Hepatocyte (in vitro differentiated cells): ENCODE measurements around the gene RBM15.

Experiments
- CTCF ChIP-seq: fragments of 200-600 bp; sonication (generic); IDR thresholded peaks from 2 replicates; pipeline ENCODE4 v1.5.1; 2016; ENCODE audit warnings: antibody characterized with exemption, mild to moderate bottlenecking; ENCODE audit not compliant: poor library complexity
- EZH2 ChIP-seq: fragments of 200-600 bp; sonication (generic); IDR thresholded peaks from 2 replicates; pipeline ENCODE4 v1.6.1; 2016; ENCODE audit warnings: antibody characterized with exemption, mild to moderate bottlenecking, borderline replicate concordance

- TF ChIP-seq CTCF (no peak), EZH2 (no peak)
These were observed 36.3 kb upstream of the RBM15 start for GRCh38 chr1:110302836-110303235.
